Vagina (tissue), 2 donors: Measurements from ENCODE around the gene CSMD2.

Experiments used
- POLR2A ChIP-seq, 2 donors: fragments of 450-650 bp; IDR thresholded peaks; one replicate each; pipeline ENCODE4 v1.6.1; 2017; ENCODE audit warnings: antibody characterized with exemption in 2 of 2, mild to moderate bottlenecking in 2 of 2, moderate library complexity in 2 of 2
- POLR2AphosphoS5 ChIP-seq, 2 donors: sonication (generic); formaldehyde crosslinking; IDR thresholded peaks; one replicate each; pipeline ENCODE4 v1.9.0; 2017; ENCODE audit warnings: antibody characterized with exemption in 2 of 2, mild to moderate bottlenecking in 2 of 2, low read depth in 1 of 2; ENCODE audit not compliant: insufficient read depth in 1 of 2
- TF ChIP-seq, protein P1 (sequence below), 3 experiments: fragments of 450-650 bp in 2 of 3; fragments of 200-600 bp in 1 of 3; sonication (generic) in 1 of 3; IDR thresholded peaks; one replicate each; pipeline ENCODE4 v1.5.1; 2017 to 2019; ENCODE audit warnings: antibody characterized with exemption in 3 of 3, mild to moderate bottlenecking in 2 of 3, moderate library complexity in 2 of 3

DNA sequence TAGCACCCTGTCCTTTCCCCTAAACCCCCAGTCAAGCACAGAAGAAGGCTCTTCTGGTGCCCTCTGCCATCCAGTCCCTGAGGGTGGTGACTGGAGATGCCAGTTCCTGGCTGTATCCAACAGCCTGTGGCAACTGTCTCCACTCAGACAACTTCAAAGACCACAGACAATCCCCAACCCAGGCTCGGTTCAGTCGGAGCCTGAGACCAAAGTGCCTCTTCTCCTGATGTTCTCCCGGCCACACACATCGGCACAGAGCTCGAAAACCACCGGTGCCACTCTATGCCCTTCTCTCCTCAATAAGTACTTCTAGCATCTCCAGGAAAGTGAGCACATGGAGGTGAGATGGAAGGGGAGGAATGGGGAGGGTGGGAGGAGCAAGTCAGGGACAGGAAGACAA is 340.7 kb downstream of the CSMD2 start:
- TF ChIP-seq, protein P1, sequence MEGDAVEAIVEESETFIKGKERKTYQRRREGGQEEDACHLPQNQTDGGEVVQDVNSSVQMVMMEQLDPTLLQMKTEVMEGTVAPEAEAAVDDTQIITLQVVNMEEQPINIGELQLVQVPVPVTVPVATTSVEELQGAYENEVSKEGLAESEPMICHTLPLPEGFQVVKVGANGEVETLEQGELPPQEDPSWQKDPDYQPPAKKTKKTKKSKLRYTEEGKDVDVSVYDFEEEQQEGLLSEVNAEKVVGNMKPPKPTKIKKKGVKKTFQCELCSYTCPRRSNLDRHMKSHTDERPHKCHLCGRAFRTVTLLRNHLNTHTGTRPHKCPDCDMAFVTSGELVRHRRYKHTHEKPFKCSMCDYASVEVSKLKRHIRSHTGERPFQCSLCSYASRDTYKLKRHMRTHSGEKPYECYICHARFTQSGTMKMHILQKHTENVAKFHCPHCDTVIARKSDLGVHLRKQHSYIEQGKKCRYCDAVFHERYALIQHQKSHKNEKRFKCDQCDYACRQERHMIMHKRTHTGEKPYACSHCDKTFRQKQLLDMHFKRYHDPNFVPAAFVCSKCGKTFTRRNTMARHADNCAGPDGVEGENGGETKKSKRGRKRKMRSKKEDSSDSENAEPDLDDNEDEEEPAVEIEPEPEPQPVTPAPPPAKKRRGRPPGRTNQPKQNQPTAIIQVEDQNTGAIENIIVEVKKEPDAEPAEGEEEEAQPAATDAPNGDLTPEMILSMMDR (IDR thresholded peaks at IDR 0.05), result no peak
- TF ChIP-seq POLR2AphosphoS5 (IDR thresholded peaks at IDR 0.05; ENCODE audit: insufficient read depth in 1 of 2, low read depth in 1 of 2) (no peak), POLR2A (IDR thresholded peaks at IDR 0.05) (no peak)
